Measurements from ENCODE around the gene RPIA.
"Not testable (repeated sequence)": the region's sequence is repeated elsewhere in the genome, so short reads cannot be mapped to it uniquely, and the experiment has no call there.

Gene RPIA

DNA sequence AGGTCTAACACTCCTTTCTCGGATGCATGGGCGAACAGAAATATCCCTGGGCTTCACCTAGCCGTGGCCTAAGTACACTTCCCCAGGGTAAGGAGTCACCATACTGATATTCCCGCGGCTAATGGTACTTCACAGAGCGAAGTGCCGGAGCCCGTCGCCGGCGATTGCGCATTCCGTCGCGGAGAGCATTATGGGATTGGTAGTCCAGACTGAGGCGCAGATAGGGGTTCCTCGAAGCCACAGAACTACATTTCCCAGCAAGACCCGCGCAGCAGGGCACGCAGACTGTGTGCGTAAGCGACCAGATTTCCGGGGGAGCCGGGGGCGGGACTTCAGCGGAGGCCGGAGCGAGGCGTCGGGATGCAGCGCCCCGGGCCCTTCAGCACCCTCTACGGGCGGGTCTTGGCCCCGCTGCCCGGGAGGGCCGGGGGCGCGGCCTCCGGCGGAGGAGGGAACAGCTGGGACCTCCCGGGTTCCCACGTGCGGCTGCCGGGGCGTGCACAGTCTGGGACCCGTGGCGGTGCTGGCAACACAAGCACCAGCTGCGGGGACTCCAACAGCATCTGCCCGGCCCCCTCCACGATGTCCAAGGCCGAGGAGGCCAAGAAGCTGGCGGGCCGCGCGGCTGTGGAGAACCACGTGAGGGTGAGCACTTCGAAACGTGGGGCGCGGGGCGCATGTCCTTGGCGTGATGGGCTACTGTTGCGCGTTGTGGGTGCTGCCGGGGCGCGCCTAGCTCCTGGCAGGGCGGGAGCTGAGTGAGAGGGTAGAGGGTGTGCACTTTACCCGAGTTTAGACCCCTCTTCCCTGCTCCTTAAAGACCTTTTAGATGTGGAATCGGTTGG lies at the start of gene RPIA:
RPIA (plus strand) TSS at position 335 of the 845 bp plus-strand sequence; CDS start at position 361, 26 bp downstream.
- TF ChIP-seq, protein P1, sequence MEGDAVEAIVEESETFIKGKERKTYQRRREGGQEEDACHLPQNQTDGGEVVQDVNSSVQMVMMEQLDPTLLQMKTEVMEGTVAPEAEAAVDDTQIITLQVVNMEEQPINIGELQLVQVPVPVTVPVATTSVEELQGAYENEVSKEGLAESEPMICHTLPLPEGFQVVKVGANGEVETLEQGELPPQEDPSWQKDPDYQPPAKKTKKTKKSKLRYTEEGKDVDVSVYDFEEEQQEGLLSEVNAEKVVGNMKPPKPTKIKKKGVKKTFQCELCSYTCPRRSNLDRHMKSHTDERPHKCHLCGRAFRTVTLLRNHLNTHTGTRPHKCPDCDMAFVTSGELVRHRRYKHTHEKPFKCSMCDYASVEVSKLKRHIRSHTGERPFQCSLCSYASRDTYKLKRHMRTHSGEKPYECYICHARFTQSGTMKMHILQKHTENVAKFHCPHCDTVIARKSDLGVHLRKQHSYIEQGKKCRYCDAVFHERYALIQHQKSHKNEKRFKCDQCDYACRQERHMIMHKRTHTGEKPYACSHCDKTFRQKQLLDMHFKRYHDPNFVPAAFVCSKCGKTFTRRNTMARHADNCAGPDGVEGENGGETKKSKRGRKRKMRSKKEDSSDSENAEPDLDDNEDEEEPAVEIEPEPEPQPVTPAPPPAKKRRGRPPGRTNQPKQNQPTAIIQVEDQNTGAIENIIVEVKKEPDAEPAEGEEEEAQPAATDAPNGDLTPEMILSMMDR (IDR thresholded peaks at IDR 0.05; ENCODE audit: low read depth, low read length), result peak; percentile 45

DNA sequence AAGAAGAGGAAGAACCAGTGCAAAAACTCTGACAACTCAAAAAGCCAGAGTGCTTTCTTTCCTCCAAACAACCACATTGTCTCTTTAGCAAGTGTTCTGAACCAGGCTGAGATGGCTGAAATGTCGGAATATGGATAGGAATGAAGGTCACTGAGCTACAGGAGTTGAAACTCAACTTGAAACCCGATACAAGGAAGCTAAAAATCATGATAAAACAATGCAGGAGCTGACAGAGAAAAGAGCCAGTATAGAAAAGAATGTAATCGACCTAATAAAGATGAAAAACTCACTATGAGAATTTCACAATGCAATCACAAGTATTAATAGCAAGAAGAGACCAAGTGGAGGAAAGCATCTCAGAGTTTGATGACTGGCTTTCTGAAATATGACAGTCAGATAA lies 49.2 kb upstream of the RPIA start:
- TF ChIP-seq, protein P1 (IDR thresholded peaks at IDR 0.05; ENCODE audit: low read depth, low read length), result no peak
- DNase-seq (ENCODE audit: extremely low read depth, low read depth), result no peak

More for the DNA sequence above, at the start of gene RPIA:
- DNase-seq (ENCODE audit: extremely low read depth, low read depth), result peak; percentile 93

DNA sequence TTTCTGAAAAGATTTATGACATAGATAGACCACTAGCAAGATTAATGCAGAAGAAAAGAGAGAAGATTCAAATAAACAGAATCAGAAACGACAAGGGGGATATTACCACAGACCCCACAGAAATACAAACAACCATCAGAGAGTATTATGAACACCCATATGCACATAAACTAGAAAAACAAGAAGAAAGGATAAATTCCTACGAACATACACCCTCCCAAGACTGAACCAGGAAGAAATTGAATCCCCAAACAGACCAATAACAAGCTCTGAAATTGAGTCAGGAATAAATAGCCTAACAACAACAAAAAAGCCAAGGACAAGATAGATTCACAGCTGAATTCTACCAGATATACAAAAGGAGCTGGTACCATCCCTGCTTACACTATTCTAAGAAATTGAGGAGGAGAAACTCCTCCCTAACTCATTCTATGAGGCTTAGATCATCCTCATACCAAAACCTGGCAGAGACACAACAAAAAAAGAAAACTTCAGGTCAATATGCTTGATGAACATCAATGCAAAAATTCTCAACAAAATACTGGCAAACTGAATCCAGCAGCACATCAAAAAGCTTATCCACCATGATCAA lies 46.1 kb upstream of the RPIA start:
- not testable (repeated sequence) for DNase-seq (ENCODE audit: extremely low read depth, low read depth)

DNA sequence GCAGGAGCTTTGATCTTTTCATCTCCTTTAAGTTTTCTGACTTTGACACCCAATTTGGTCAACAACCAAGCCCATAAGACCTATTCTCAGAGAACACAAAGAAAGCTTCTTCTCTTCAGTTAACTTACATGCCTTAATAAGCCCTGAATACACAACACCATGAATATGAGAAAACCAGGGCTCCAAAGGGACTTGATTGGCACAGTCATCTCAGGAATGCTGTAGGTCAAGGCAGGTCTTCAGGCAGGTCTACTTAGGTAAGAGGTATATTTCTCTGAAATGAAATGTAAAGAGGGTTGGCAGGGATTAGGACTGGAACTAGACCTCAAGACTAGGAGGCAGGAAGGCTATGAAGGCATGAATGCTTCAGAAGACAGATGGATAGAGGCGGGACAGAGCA lies 39.8 kb upstream of the RPIA start:
- DNase-seq (ENCODE audit: extremely low read depth, low read depth), result no peak
- TF ChIP-seq, protein P1 (IDR thresholded peaks at IDR 0.05; ENCODE audit: low read depth, low read length), result no peak

DNA sequence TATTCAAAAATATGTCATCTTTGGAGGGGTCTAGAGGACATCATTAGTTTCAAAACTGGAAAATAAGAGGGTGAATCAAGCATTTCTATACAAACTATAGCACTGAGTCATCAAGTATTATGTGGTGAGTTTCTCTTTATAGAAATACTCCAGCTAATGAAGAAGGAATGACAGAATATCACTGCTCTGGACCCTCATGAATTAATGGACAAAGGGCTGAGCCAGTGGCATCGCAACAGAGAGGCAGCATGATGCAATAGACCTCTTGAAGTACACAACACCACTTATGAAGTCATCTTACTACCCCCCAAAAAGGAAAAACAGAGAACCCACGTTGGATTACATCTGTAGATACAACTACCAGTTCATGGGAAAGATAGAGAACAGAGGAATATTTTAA lies 36.8 kb upstream of the RPIA start:
- TF ChIP-seq, protein P1 (IDR thresholded peaks at IDR 0.05; ENCODE audit: low read depth, low read length), result no peak
- no peak for DNase-seq (ENCODE audit: extremely low read depth, low read depth)

DNA sequence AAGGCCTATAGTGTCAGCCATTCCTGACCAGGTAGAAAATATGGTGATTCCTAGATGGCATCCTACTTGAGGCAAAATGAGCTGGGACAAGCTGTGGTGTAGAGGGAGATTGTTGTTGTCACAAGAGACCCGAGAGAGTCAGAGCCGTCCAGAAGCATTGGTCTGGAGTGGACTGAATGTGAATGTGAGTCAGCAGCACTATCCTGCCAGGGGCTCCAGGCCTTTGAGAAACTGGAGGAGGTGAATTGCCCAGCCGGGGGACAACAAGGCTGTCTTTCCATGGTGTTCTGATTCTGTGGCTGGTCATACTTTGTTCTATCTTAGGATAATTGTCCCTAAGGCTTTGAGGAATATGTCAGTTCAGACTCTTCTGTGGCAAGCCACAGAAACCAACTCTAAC lies 34.8 kb upstream of the RPIA start:
- no peak for DNase-seq (ENCODE audit: extremely low read depth, low read depth)
- TF ChIP-seq, protein P1 (IDR thresholded peaks at IDR 0.05; ENCODE audit: low read depth, low read length), result no peak

DNA sequence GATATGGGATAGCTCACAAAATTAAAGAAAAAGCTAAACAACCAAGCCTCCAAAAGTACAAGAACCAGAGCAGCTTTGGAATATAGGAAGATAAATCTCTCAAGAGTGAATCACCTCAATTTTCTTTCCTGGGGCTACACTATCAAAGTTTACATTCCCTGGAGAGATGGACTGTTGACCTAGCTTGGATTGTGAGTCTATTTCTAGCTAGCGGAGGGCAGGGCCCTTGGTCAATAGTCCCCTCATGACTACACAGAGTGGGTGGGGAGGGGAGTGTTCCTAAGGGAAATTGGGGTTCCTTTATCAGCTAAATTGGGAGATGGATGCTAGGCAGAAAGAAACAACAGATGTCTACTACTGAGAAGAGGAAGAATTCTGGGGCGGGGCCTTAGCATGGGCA lies 34.3 kb upstream of the RPIA start:
- DNase-seq (ENCODE audit: extremely low read depth, low read depth), result no peak
- TF ChIP-seq, protein P1 (IDR thresholded peaks at IDR 0.05; ENCODE audit: low read depth, low read length), result no peak
